ENCODE results near the gene OR5M3. TPM values are rescaled to one million over a fixed set of nuclear protein-coding genes. Genes with fewer than 3 reads are reported as not detected.

Gene OR5M3
- total RNA-seq, 1 experiment from 2014 or later: not detected

GRCh38 chr11:56491270-56491669, 18.1 kb upstream of the OR5M3 start, which contains the start of gene OR5M8:
OR5M8 (minus strand) TSS chr11:56491370; CDS start chr11:56491370, 0 bp downstream.
- no peak within 1 kb of the TSS for H4K5ac ChIP-seq (ENCODE audit: insufficient read length, low read depth, low read length)
- TF ChIP-seq, protein P1, sequence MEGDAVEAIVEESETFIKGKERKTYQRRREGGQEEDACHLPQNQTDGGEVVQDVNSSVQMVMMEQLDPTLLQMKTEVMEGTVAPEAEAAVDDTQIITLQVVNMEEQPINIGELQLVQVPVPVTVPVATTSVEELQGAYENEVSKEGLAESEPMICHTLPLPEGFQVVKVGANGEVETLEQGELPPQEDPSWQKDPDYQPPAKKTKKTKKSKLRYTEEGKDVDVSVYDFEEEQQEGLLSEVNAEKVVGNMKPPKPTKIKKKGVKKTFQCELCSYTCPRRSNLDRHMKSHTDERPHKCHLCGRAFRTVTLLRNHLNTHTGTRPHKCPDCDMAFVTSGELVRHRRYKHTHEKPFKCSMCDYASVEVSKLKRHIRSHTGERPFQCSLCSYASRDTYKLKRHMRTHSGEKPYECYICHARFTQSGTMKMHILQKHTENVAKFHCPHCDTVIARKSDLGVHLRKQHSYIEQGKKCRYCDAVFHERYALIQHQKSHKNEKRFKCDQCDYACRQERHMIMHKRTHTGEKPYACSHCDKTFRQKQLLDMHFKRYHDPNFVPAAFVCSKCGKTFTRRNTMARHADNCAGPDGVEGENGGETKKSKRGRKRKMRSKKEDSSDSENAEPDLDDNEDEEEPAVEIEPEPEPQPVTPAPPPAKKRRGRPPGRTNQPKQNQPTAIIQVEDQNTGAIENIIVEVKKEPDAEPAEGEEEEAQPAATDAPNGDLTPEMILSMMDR (conservative IDR thresholded peaks at IDR 0.05): no peak
- H2BK12ac ChIP-seq (ENCODE audit: insufficient read length, low read depth, low read length): no peak within 1 kb of the TSS
- 100% methylated on average over 1 of the region's 7 CpGs for WGBS (ENCODE audit: extremely low coverage, insufficient read length, low lambda C conversion rate)
- H2BK5ac ChIP-seq (ENCODE audit: insufficient read length, low read length): no peak within 1 kb of the TSS
- H4K20me1 ChIP-seq (ENCODE audit: control insufficient read depth, insufficient read depth, insufficient read length): no peaks in the 10 kb centered on the region
- no peak within 1 kb of the TSS for H2BK120ac ChIP-seq (ENCODE audit: low read depth, low read length, poor library complexity, severe bottlenecking)
- H3K4me1 Mint-ChIP-seq: no peaks in the 10 kb centered on the region
- H2BK20ac ChIP-seq (ENCODE audit: low read depth, low read length, poor library complexity, severe bottlenecking): no peak within 1 kb of the TSS
- H3K4me3 Mint-ChIP-seq: no peak within 1 kb of the TSS
- no peak within 1 kb of the TSS for H3K4ac ChIP-seq (ENCODE audit: low read depth, low read length)
- H3K27ac Mint-ChIP-seq: no peak within 1 kb of the TSS
- H3K23ac ChIP-seq (ENCODE audit: insufficient read length, low read depth, low read length): no peak within 1 kb of the TSS
- H2BK15ac ChIP-seq (ENCODE audit: low read depth, low read length): no peak within 1 kb of the TSS
- H3T11ph ChIP-seq (ENCODE audit: low read length): no peak within 1 kb of the TSS
- H3K4me2 ChIP-seq (ENCODE audit: insufficient read depth, insufficient read length, low read length): no peak within 1 kb of the TSS
- no peak within 1 kb of the TSS for H2AFZ ChIP-seq (ENCODE audit: low read length)
- no peak within 1 kb of the TSS for H3K9ac ChIP-seq (ENCODE audit: extremely low read depth, insufficient read length, low read length)
- H4K8ac ChIP-seq (replicated peaks; ENCODE audit: insufficient read length, low read depth, low read length): no peak within 1 kb of the TSS
- no peak within 1 kb of the TSS for H2AK5ac ChIP-seq (ENCODE audit: insufficient read length, low read length)
- H3K79me1 ChIP-seq (ENCODE audit: insufficient read depth, low read depth, low read length, poor library complexity, severe bottlenecking): no peaks in the 10 kb centered on the region
- H3K14ac ChIP-seq (ENCODE audit: insufficient read depth, low read length): no peak within 1 kb of the TSS
- H3K9me3 Mint-ChIP-seq: peaks cover 16 to 27% of the 10 kb centered on the region in 2 experiments
- no peaks in the 10 kb centered on the region for H3K23me2 ChIP-seq (ENCODE audit: insufficient read length, low read depth, low read length, poor library complexity, severe bottlenecking)
- H3K9me3 ChIP-seq (ENCODE audit: control insufficient read depth, low read depth, low read length): peaks cover 9% of the 10 kb centered on the region
- H3K79me2 ChIP-seq (ENCODE audit: insufficient read depth, low read length): no peaks in the 10 kb centered on the region
- H4K91ac ChIP-seq (ENCODE audit: insufficient read length, low read depth, low read length): no peak within 1 kb of the TSS
- DNase-seq: no peak
- H3K4me1 ChIP-seq (ENCODE audit: insufficient read depth, low read length): no peaks in the 10 kb centered on the region
- no peak within 1 kb of the TSS for H3K56ac ChIP-seq (ENCODE audit: insufficient read length, low read depth, low read length)
- no peaks in the 10 kb centered on the region for H3K27me3 Mint-ChIP-seq (ENCODE audit: low read depth)
- no peak within 1 kb of the TSS for H3K27ac ChIP-seq (ENCODE audit: insufficient read length, low read depth, low read length)
- H3K18ac ChIP-seq (ENCODE audit: insufficient read length, low read depth, low read length): no peak within 1 kb of the TSS
- H3K27me3 ChIP-seq (ENCODE audit: insufficient read depth, low read length): no peaks in the 10 kb centered on the region
- peaks cover 0 to 2% (median 2%) of the 10 kb centered on the region in 3 experiments; a peak in 2 of 7 replicates for H3K36me3 Mint-ChIP-seq (ENCODE audit: insufficient read depth in 1 of 3, low read depth in 3 of 3)

Data from H9 (cell line).